ENCODE data around the gene MAPK8. TPM values are rescaled to one million over a fixed set of nuclear protein-coding genes. Genes with fewer than 3 reads are reported as not detected.

MAPK8 gene
- total RNA-seq, 4 donors from 2014 or later: 13.6 to 182 (median 41.7) TPM

DNA sequence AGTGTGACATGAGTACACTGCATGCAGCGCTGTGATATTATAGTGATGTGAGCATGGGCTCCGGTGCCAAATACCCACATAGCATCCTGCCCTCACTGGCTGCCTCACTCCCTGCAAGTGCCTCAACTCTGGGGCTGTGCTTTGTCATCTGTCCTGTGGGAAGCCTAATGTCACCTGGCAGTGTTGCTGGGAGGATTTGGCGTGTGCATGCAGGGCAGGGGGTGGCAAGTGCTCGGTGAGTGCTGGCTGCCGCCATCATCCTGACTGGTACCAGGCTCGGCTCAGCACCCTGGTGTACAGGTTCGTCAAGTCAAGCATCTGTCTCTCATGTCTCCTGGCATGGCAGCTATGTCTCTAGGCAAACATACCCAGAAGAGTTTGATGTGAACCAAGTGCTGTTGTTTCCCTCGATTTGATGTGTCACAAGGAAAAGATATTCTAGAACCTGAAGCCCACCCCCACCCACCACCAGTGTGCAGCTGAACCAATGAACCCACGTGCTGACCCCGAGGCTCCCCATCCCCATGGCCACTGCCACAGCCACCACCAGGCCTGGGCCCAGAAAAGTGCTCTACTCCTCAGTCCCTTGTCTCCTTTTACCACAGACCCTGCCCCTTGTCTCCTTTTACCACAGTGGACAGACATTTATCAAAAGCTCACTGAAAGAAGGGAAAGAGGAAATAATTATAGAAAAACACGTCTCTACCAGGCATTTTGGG is 135.8 kb downstream of the MAPK8 start:
- Histone ChIP-seq H3K27ac (no peak overlapping the region), H3K4me3 (no peak overlapping the region), H3K27me3 (no peaks in the 10 kb centered on the region), H3K36me3 (no peaks in the 10 kb centered on the region), H3K9me3 (no peaks in the 10 kb centered on the region), H3K4me1 (no peaks in the 10 kb centered on the region)
- TF ChIP-seq, protein P1, sequence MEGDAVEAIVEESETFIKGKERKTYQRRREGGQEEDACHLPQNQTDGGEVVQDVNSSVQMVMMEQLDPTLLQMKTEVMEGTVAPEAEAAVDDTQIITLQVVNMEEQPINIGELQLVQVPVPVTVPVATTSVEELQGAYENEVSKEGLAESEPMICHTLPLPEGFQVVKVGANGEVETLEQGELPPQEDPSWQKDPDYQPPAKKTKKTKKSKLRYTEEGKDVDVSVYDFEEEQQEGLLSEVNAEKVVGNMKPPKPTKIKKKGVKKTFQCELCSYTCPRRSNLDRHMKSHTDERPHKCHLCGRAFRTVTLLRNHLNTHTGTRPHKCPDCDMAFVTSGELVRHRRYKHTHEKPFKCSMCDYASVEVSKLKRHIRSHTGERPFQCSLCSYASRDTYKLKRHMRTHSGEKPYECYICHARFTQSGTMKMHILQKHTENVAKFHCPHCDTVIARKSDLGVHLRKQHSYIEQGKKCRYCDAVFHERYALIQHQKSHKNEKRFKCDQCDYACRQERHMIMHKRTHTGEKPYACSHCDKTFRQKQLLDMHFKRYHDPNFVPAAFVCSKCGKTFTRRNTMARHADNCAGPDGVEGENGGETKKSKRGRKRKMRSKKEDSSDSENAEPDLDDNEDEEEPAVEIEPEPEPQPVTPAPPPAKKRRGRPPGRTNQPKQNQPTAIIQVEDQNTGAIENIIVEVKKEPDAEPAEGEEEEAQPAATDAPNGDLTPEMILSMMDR (IDR thresholded peaks at IDR 0.05): no peak
- TF ChIP-seq POLR2A (IDR thresholded peaks at IDR 0.05): no peak
- no peak for DNase-seq
- intact Hi-C loops (cut with DNase I; ENCODE audit: low total_unique reads): no loop called here

DNA sequence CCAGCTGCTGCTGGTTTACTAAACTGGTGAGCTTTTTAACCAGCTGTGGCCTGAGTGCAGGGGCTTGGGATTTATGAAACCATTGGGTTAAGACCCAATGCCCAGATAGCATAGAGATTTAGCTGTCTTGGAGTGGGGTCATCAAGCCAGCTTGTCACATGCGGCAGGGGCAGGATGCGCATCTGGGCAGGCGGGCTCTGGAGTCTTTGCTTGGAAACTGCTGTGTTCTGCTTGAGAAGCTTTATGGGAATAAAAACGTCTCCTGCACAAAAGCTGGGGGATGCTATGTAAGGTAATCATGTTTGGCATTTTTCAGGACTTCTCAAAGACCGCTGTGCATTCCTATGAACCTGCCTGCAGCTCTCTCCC is 136.3 kb downstream of the MAPK8 start:
- Histone ChIP-seq H3K27me3 (no peaks in the 10 kb centered on the region), H3K27ac (no peak overlapping the region), H3K36me3 (no peaks in the 10 kb centered on the region), H3K9me3 (no peaks in the 10 kb centered on the region), H3K4me1 (no peaks in the 10 kb centered on the region), H3K4me3 (no peak overlapping the region)
- TF ChIP-seq, protein P1 (IDR thresholded peaks at IDR 0.05): no peak
- no peak for TF ChIP-seq POLR2A (IDR thresholded peaks at IDR 0.05)
- no peak for DNase-seq
- intact Hi-C loops (cut with DNase I; ENCODE audit: low total_unique reads): no loop called here

DNA sequence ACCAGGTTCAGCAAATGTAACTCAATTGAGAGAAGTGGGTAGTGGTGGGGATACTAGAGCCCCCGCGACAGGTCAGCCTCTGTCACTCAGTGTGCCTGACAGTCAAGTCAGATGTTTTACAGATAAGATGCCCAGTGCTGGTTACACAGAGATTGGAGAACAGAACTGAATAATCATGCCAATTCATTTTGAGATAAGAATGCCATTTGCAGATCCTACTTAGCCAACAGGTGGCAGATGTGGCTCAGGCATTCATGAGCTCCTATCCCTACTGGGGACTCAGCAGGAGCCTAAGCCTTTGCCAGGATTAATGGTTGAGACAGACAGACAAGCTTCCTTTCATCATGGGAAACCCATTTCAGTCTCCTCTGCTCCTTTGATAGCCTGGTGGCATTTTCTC is 137.8 kb downstream of the MAPK8 start:
- no peak overlapping the region for H3K27ac ChIP-seq
- no peak overlapping the region for H3K4me3 ChIP-seq
- no peaks in the 10 kb centered on the region for H3K36me3 ChIP-seq
- H3K27me3 ChIP-seq: no peaks in the 10 kb centered on the region
- intact Hi-C loops (cut with DNase I; ENCODE audit: low total_unique reads): no loop called here
- H3K4me1 ChIP-seq: no peaks in the 10 kb centered on the region
- DNase-seq: no peak
- TF ChIP-seq POLR2A (IDR thresholded peaks at IDR 0.05): no peak
- TF ChIP-seq, protein P1 (IDR thresholded peaks at IDR 0.05): no peak
- no peaks in the 10 kb centered on the region for H3K9me3 ChIP-seq

DNA sequence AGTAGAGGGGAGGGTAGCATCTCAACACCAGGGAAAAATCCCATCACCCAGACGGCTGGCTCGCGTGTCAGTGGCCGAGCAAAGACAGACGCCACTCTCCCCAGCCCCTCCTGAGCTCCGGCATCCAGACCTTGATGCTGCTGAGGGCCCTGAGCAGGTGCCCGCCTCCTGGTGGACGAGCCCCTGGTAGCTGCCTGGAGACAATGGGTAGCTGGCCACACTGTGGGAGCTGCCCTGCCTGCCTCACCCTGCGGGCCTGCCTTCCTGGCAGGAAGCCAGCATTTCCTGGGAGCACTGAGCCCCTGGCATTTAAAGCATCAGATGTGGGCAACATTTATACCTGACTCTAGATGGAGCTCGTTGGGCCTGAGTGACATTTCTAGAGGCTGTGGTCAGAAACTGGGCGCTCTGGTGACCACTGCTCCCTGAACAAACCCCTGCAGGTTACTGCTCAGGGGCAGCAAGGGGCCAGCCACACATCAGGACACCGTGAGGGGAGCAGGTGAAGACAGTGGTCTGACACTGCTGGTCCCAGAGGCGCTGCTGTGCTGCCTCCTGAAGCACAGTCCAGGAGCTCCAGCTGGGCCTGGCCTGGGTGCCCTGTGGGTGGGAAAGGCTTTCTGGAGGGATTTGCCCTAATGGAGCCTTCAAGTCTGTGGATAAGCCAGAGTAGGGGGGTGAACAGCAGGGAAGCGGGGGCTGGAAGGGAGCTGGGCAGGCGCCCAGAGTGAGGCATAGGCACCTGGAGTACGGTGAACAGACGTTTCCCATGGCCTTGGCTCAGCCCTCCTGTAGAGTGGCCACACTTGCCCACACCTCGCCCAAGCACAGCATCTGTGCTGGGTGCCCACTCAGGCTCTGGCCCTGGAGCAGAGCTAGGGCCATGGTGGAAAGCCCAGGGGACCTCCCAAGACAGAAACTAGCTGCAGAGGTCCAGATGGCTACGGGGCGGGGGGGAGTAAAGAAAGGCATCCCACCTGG is 138.7 kb downstream of the MAPK8 start:
- Histone ChIP-seq H3K4me3 (no peak overlapping the region), H3K4me1 (no peaks in the 10 kb centered on the region), H3K9me3 (no peaks in the 10 kb centered on the region), H3K27ac (no peak overlapping the region), H3K36me3 (no peaks in the 10 kb centered on the region), H3K27me3 (no peaks in the 10 kb centered on the region)
- intact Hi-C loops (cut with DNase I; ENCODE audit: low total_unique reads): no loop called here
- DNase-seq: no peak
- no peak for TF ChIP-seq POLR2A (IDR thresholded peaks at IDR 0.05)
- TF ChIP-seq, protein P1 (IDR thresholded peaks at IDR 0.05): no peak

DNA sequence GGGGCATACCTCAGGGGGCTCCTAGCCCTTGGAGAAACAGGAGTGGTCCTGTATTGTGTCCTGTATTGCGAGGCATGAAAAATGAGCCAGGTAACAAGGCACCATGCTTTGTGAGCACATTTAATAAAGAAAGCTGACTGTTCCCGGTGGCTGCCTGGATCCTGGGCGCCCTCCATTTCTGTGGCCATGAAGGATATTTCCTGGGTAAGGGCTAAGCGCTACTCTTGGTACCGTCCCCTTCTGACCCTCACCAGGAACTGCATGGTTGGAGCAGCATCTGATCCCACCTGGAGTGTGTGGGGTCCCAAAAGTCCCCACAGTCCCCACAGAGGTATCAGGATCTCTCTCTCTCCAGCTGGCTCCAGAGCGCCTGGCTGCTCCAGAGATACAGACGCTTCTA is 139.5 kb downstream of the MAPK8 start:
- Histone ChIP-seq H3K27me3 (no peaks in the 10 kb centered on the region), H3K9me3 (no peaks in the 10 kb centered on the region), H3K4me1 (no peaks in the 10 kb centered on the region), H3K4me3 (no peak overlapping the region), H3K36me3 (no peaks in the 10 kb centered on the region), H3K27ac (no peak overlapping the region)
- intact Hi-C loops (cut with DNase I; ENCODE audit: low total_unique reads): no loop called here
- TF ChIP-seq, protein P1 (IDR thresholded peaks at IDR 0.05): no peak
- DNase-seq: no peak
